ENCODE data around the gene AKT1.

AKT1 gene

GRCh38 chr14:104741108-104741802, 54.3 kb downstream of the AKT1 start:
- H3K4me2 ChIP-seq: no peak overlapping the region
- H3K9ac ChIP-seq: no peak overlapping the region

GRCh38 chr14:104739546-104740516, 55.7 kb downstream of the AKT1 start:
- no peaks in the 10 kb centered on the region for H3K36me3 ChIP-seq (ENCODE audit: insufficient read depth)
- no peaks in the 10 kb centered on the region for H3K4me1 ChIP-seq (ENCODE audit: low read depth, poor library complexity, severe bottlenecking)
- no peak for TF ChIP-seq CTCF (conservative IDR thresholded peaks at IDR 0.05; ENCODE audit: low read depth, low read length)
- peaks cover 38% of the 10 kb centered on the region for H3K27me3 ChIP-seq (ENCODE audit: insufficient read depth, low read depth)
- H3K27ac ChIP-seq: no peak overlapping the region
- no peaks in the 10 kb centered on the region for H4K20me1 ChIP-seq (ENCODE audit: insufficient read depth)
- H3K9ac ChIP-seq: no peak overlapping the region
- H3K4me2 ChIP-seq: no peak overlapping the region
- no peak overlapping the region for H2AFZ ChIP-seq (ENCODE audit: low read depth)
- H3K4me3 ChIP-seq (IDR thresholded peaks at IDR 0.05; ENCODE audit: insufficient read depth, low read depth, low read length): no peak overlapping the region
- no peaks in the 10 kb centered on the region for H3K79me2 ChIP-seq (ENCODE audit: insufficient read depth, low read depth)

More at GRCh38 chr14:104741108-104741802, 54.3 kb downstream of the AKT1 start:
- no peak overlapping the region for H3K27ac ChIP-seq
- no peak overlapping the region for H2AFZ ChIP-seq (ENCODE audit: low read depth)
- H3K36me3 ChIP-seq (ENCODE audit: insufficient read depth): no peaks in the 10 kb centered on the region
- no peaks in the 10 kb centered on the region for H4K20me1 ChIP-seq (ENCODE audit: insufficient read depth)
- no peaks in the 10 kb centered on the region for H3K79me2 ChIP-seq (ENCODE audit: insufficient read depth, low read depth)
- H3K4me1 ChIP-seq (ENCODE audit: low read depth, poor library complexity, severe bottlenecking): no peaks in the 10 kb centered on the region
- H3K4me3 ChIP-seq (IDR thresholded peaks at IDR 0.05; ENCODE audit: insufficient read depth, low read depth, low read length): no peak overlapping the region
- H3K27me3 ChIP-seq (ENCODE audit: insufficient read depth, low read depth): peaks cover 38% of the 10 kb centered on the region
- TF ChIP-seq CTCF (conservative IDR thresholded peaks at IDR 0.05; ENCODE audit: low read depth, low read length): no peak

GRCh38 chr14:104739026-104739425, 56.5 kb downstream of the AKT1 start:
- Histone ChIP-seq H3K4me1 (ENCODE audit: low read depth, poor library complexity, severe bottlenecking) (no peaks in the 10 kb centered on the region), H3K27ac (no peak overlapping the region), H3K4me2 (no peak overlapping the region), H3K79me2 (ENCODE audit: insufficient read depth, low read depth) (no peaks in the 10 kb centered on the region), H3K9ac (no peak overlapping the region), H3K4me3 (IDR thresholded peaks at IDR 0.05; ENCODE audit: insufficient read depth, low read depth, low read length) (no peak overlapping the region), H3K27me3 (ENCODE audit: insufficient read depth, low read depth) (peaks cover 43% of the 10 kb centered on the region), H3K36me3 (ENCODE audit: insufficient read depth) (no peaks in the 10 kb centered on the region), H4K20me1 (ENCODE audit: insufficient read depth) (no peaks in the 10 kb centered on the region), H2AFZ (ENCODE audit: low read depth) (no peak overlapping the region)
- TF ChIP-seq CTCF (conservative IDR thresholded peaks at IDR 0.05; ENCODE audit: low read depth, low read length): no peak

- Histone ChIP-seq H3K27ac (no peak overlapping the region), H2AFZ (ENCODE audit: low read depth) (no peak overlapping the region), H3K79me2 (ENCODE audit: insufficient read depth, low read depth) (no peaks in the 10 kb centered on the region), H3K4me1 (ENCODE audit: low read depth, poor library complexity, severe bottlenecking) (no peaks in the 10 kb centered on the region), H3K4me3 (IDR thresholded peaks at IDR 0.05; ENCODE audit: insufficient read depth, low read depth, low read length) (no peak overlapping the region), H3K4me2 (no peak overlapping the region), H3K9ac (no peak overlapping the region), H4K20me1 (ENCODE audit: insufficient read depth) (no peaks in the 10 kb centered on the region), H3K27me3 (ENCODE audit: insufficient read depth, low read depth) (peaks cover 44% of the 10 kb centered on the region), H3K36me3 (ENCODE audit: insufficient read depth) (no peaks in the 10 kb centered on the region)
- no peak for TF ChIP-seq CTCF (conservative IDR thresholded peaks at IDR 0.05; ENCODE audit: low read depth, low read length)
Observed at GRCh38 chr14:104738375-104739019, 57.1 kb downstream of the AKT1 start.

All from KMS-11 (cell line).